Smooth muscle cell (in vitro differentiated cells): ENCODE data around the gene MTMR2. TPM values are rescaled to one million over a fixed set of nuclear protein-coding genes. Genes with fewer than 3 reads are reported as not detected.

ENCODE experiments used
- DNase-seq: peaks from one replicate; lab custom pipeline; 2025; ENCODE audit not compliant: unreplicated experiment; lab: John Stamatoyannopoulos, UW
- H2AFZ ChIP-seq: fragments of 200-600 bp; sonication (generic); 2 replicates; pipeline ENCODE4 v1.6.0; 2016; ENCODE audit warnings: antibody characterized with exemption, low read depth, mild to moderate bottlenecking
- H3F3A ChIP-seq: fragments of 200-600 bp; sonication (generic); 2 replicates; pipeline ENCODE4 v1.6.0; 2017; ENCODE audit warnings: antibody characterized with exemption, low read depth
- H3K27ac ChIP-seq: fragments of 200-600 bp; sonication (generic); 2 replicates; pipeline ENCODE4 v1.5.1; 2016; ENCODE audit warnings: low read depth, mild to moderate bottlenecking
- H3K27me3 ChIP-seq: fragments of 200-600 bp; sonication (generic); 2 replicates; pipeline ENCODE4 v1.6.1; 2016; ENCODE audit warnings: low read depth, mild to moderate bottlenecking
- H3K36me3 ChIP-seq: fragments of 200-600 bp; sonication (generic); 2 replicates; pipeline ENCODE4 v1.5.1; 2016; ENCODE audit warnings: low read depth
- H3K4me1 ChIP-seq: fragments of 200-600 bp; sonication (generic); 2 replicates; pipeline ENCODE4 v1.5.1; 2016; ENCODE audit warnings: low read depth
- H3K4me2 ChIP-seq: fragments of 200-600 bp; sonication (generic); 2 replicates; pipeline ENCODE4 v1.6.0; 2016; ENCODE audit warnings: mild to moderate bottlenecking
- H3K4me3 ChIP-seq: fragments of 200-600 bp; sonication (generic); 2 replicates; pipeline ENCODE4 v1.5.1; 2016; ENCODE audit warnings: mild to moderate bottlenecking
- H3K79me2 ChIP-seq: fragments of 200-600 bp; sonication (generic); 2 replicates; pipeline ENCODE4 v1.6.0; 2016; ENCODE audit warnings: low read depth, mild to moderate bottlenecking
- H3K9ac ChIP-seq: fragments of 200-600 bp; sonication (generic); 2 replicates; pipeline ENCODE4 v1.6.0; 2016; ENCODE audit warnings: low read depth
- H3K9me3 ChIP-seq: fragments of 200-600 bp; sonication (generic); replicated peaks from 2 replicates; pipeline ENCODE4 v1.5.1; 2016; ENCODE audit warnings: low read depth
- H4K20me1 ChIP-seq: fragments of 200-600 bp; sonication (generic); 2 replicates; pipeline ENCODE4 v1.6.0; 2016; ENCODE audit warnings: low read depth
- WGBS: methylation state at CpG from one replicate; pipeline ENCODE4 v1.1.7; 2016; ENCODE audit warnings: low lambda C conversion rate; 5-methylcytosine and 5-hydroxymethylcytosine counted together
- polyA plus RNA-seq: library from polyadenylated mRNA; unstranded; fragments of >200 nt; fragmentation: Nextera tagmentation; extraction: Ambion mirVana; gene quantifications from 2 replicates; pipeline ENCODE4 v1.2.1, GENCODE V29; 2016
- total RNA-seq: library from RNA; depleted of rRNA; stranded (reverse); fragments of >200 nt; gene quantifications from 2 replicates; pipeline ENCODE4 v1.2.3, GENCODE V29; 2014
- TF ChIP-seq, protein P1 (sequence below): fragments of 200-600 bp; sonication (generic); IDR thresholded peaks from 2 replicates; pipeline ENCODE4 v1.5.1; 2017; ENCODE audit warnings: borderline replicate concordance, mild to moderate bottlenecking, antibody characterized with exemption; ENCODE audit not compliant: insufficient read depth, poor library complexity, severe bottlenecking

Gene MTMR2
- total and polyA plus RNA-seq, 2 experiments from 2014 or later = 27.2 to 40.0 TPM

DNA sequence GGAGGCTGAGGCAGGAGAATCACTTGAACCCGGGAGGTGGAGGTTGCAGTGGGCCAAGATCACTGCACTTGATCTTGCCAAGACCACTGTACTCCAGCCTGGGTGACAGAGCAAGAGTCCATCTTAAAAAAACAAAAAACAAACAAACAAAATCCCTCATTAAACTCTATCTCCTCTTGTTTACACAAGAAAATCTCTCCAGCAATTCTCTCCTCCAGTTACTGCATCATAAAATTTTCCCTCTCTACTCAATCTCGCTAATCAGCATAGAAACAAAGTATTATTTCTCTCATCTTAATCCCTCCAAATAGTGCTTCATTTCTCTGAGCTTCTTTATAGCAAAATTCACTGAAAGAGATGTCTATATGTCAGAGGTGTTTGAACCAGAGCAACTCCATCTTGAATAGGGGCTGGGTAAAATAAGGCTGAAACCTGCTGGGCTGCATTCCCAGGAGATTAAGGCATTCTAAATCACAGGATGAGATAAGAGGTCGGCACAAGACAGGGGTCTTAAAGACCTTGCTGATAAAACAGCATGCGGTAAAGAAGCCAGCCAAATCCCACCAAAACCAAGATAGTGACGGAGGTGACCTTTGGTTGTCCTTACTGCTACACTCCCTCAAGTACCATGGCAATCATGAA is 19.8 kb downstream of the MTMR2 start:
- Histone ChIP-seq H2AFZ (no peak overlapping the region), H3K4me3 (no peak overlapping the region), H3K27ac (no peak overlapping the region), H3K9me3 (no peaks in the 10 kb centered on the region), H3K4me2 (peak overlapping the region; percentile 51), H3K4me1 (peaks cover 15% of the 10 kb centered on the region), H3K9ac (no peak overlapping the region), H3F3A (no peaks in the 10 kb centered on the region), H4K20me1 (peaks cover 94% of the 10 kb centered on the region), H3K36me3 (no peaks in the 10 kb centered on the region), H3K27me3 (no peaks in the 10 kb centered on the region), H3K79me2 (peaks cover 86% of the 10 kb centered on the region)
- 25% methylated on average over 5 of the region's 5 CpGs for WGBS
- TF ChIP-seq, protein P1, sequence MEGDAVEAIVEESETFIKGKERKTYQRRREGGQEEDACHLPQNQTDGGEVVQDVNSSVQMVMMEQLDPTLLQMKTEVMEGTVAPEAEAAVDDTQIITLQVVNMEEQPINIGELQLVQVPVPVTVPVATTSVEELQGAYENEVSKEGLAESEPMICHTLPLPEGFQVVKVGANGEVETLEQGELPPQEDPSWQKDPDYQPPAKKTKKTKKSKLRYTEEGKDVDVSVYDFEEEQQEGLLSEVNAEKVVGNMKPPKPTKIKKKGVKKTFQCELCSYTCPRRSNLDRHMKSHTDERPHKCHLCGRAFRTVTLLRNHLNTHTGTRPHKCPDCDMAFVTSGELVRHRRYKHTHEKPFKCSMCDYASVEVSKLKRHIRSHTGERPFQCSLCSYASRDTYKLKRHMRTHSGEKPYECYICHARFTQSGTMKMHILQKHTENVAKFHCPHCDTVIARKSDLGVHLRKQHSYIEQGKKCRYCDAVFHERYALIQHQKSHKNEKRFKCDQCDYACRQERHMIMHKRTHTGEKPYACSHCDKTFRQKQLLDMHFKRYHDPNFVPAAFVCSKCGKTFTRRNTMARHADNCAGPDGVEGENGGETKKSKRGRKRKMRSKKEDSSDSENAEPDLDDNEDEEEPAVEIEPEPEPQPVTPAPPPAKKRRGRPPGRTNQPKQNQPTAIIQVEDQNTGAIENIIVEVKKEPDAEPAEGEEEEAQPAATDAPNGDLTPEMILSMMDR = no peak
- no peak for DNase-seq

DNA sequence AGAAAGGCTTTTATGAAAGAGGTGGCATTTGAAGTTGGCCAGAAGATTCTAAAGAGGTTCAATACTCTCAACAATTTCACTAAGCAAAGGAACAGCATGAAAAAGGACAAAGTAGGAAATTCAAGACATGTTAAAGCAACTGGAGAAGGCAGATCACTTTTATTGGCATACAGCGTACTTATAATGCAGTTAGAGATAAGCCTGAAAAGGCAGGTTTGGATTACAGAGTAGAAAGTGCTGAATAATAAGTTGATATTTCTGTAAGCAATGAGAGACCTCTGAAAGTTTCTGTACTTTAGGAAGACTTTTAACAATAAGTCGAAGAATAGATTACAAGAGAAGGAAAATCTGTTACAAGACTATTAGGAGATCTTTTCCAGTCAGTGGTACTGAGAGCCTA is 25.1 kb downstream of the MTMR2 start:
- Histone ChIP-seq H3K9ac (no peak overlapping the region), H3K27ac (no peak overlapping the region), H3K4me3 (no peak overlapping the region), H3K4me2 (no peak overlapping the region), H3K9me3 (no peaks in the 10 kb centered on the region), H4K20me1 (peaks cover 71% of the 10 kb centered on the region), H3K4me1 (peaks cover 10% of the 10 kb centered on the region), H2AFZ (no peak overlapping the region), H3K36me3 (no peaks in the 10 kb centered on the region), H3K79me2 (peaks cover 81% of the 10 kb centered on the region), H3F3A (peaks cover 2% of the 10 kb centered on the region), H3K27me3 (no peaks in the 10 kb centered on the region)
- DNase-seq = no peak
- 54% methylated on average over 2 of the region's 2 CpGs for WGBS
- TF ChIP-seq, protein P1 = no peak

DNA sequence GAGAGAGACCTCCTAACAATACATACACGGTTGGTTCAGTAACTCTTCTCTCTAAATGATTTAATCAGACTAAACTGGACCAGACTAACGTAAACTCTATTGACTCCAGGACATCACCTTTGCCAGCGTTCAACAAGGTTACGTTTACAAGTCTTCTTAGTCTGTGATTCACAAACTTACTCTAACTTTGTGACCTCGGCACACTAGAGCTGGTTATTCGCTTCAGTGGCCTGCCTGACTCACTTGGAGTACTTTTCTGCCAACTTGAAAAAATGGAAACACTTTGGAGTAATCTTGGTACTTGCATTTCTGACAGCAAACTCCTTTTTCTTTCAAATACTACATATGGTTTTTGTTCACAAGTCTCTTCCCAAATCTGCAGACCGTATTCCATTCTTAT is 26.2 kb downstream of the MTMR2 start:
- Histone ChIP-seq H3K4me2 (no peak overlapping the region), H3K9ac (no peak overlapping the region), H3K27me3 (no peaks in the 10 kb centered on the region), H2AFZ (no peak overlapping the region), H3K4me1 (peaks cover 1% of the 10 kb centered on the region), H3K4me3 (no peak overlapping the region), H3K36me3 (no peaks in the 10 kb centered on the region), H3K9me3 (no peaks in the 10 kb centered on the region), H3K79me2 (peaks cover 79% of the 10 kb centered on the region), H4K20me1 (peaks cover 68% of the 10 kb centered on the region), H3F3A (peaks cover 2% of the 10 kb centered on the region), H3K27ac (no peak overlapping the region)
- no peak for DNase-seq
- 88% methylated on average over 7 of the region's 7 CpGs for WGBS
- TF ChIP-seq, protein P1 = no peak

GRCh38 chr11:95895815-95896214 is 28.1 kb downstream of the MTMR2 start:
- Histone ChIP-seq H3K27ac (no peak overlapping the region), H3K4me1 (no peaks in the 10 kb centered on the region), H3K79me2 (peaks cover 72% of the 10 kb centered on the region), H2AFZ (no peak overlapping the region), H3K27me3 (no peaks in the 10 kb centered on the region), H3K9me3 (no peaks in the 10 kb centered on the region), H3K36me3 (no peaks in the 10 kb centered on the region), H4K20me1 (peaks cover 60% of the 10 kb centered on the region), H3F3A (peaks cover 2% of the 10 kb centered on the region), H3K9ac (no peak overlapping the region), H3K4me2 (no peak overlapping the region), H3K4me3 (no peak overlapping the region)
- TF ChIP-seq, protein P1 = no peak
- DNase-seq = no peak
